ENCODE data around the gene C1QTNF9.
A peak's percentile ranks its signal among the peaks of the same experiment; 100 is the strongest.
"Not testable (repeated sequence)": the region's sequence is repeated elsewhere in the genome, so short reads cannot be mapped to it uniquely, and the experiment has no call there.

The C1QTNF9 gene

GRCh38 chr13:24309300-24309699 is at the start of gene C1QTNF9:
Gene C1QTNF9, plus strand, starts transcription at chr13:24309580. Its CDS starts 6,424 bp downstream, at chr13:24316004.
- DNase-seq: not testable (repeated sequence)

- DNase-seq: no peak
Observed at GRCh38 chr13:24261566-24261965, 47.8 kb upstream of the C1QTNF9 start.

GRCh38 chr13:24263632-24264031 is 45.7 kb upstream of the C1QTNF9 start:
- DNase-seq: no peak

GRCh38 chr13:24264976-24265375 is 44.4 kb upstream of the C1QTNF9 start:
- DNase-seq: no peak

GRCh38 chr13:24265453-24265852 is 43.9 kb upstream of the C1QTNF9 start:
- no peak for DNase-seq

GRCh38 chr13:24267274-24267673 is 42.1 kb upstream of the C1QTNF9 start:
- peak; percentile 65 to 74 (median 66) for DNase-seq

- no peak for DNase-seq
Observed at GRCh38 chr13:24267801-24268200, 41.6 kb upstream of the C1QTNF9 start.

GRCh38 chr13:24269821-24270220 is 39.6 kb upstream of the C1QTNF9 start:
- DNase-seq: peak; percentile 52 to 85 (median 63)

- peak; percentile 82 to 93 (median 88) for DNase-seq
Observed at GRCh38 chr13:24270639-24271141, 38.7 kb upstream of the C1QTNF9 start.

GRCh38 chr13:24271231-24271600 is 38.2 kb upstream of the C1QTNF9 start:
- DNase-seq: no peak

GRCh38 chr13:24271601-24272451 is 37.6 kb upstream of the C1QTNF9 start:
- peak; percentile 59 to 71 (median 68) for DNase-seq

GRCh38 chr13:24272452-24273161 is 36.8 kb upstream of the C1QTNF9 start:
- no peak for DNase-seq

GRCh38 chr13:24273926-24274325 is 35.5 kb upstream of the C1QTNF9 start:
- no peak for DNase-seq

GRCh38 chr13:24274452-24275021 is 34.8 kb upstream of the C1QTNF9 start:
- peak; percentile 86 to 96 (median 90) for DNase-seq

- peak in 1 of 3 donors; percentile 21 for DNase-seq
Observed at GRCh38 chr13:24275041-24275440, 34.3 kb upstream of the C1QTNF9 start.

- DNase-seq: peak; percentile 59 to 77 (median 59)
Observed at GRCh38 chr13:24276306-24276705, 33.1 kb upstream of the C1QTNF9 start.

GRCh38 chr13:24276861-24277260 is 32.5 kb upstream of the C1QTNF9 start:
- DNase-seq: no peak

- DNase-seq: no peak
Observed at GRCh38 chr13:24277761-24278160, 31.6 kb upstream of the C1QTNF9 start.

- DNase-seq: peak; percentile 72 to 86 (median 77)
Observed at GRCh38 chr13:24279327-24280110, 29.9 kb upstream of the C1QTNF9 start.

- DNase-seq: peak; percentile 69 to 76 (median 69)
Observed at GRCh38 chr13:24280720-24281119, 28.7 kb upstream of the C1QTNF9 start.

- peak in 2 of 3 donors; percentile 30 to 41 for DNase-seq
Observed at GRCh38 chr13:24281188-24282008, 28.0 kb upstream of the C1QTNF9 start.

- peak in 1 of 3 donors; percentile 24 for DNase-seq
Observed at GRCh38 chr13:24282256-24282655, 27.1 kb upstream of the C1QTNF9 start.

All from suppressor macrophage treated with lipopolysaccharide for 1 hour (primary cell).